Head of caudate nucleus (tissue), 42 donors: Measurements from ENCODE around the gene DMGDH.
A peak's percentile ranks its signal among the peaks of the same experiment; 100 is the strongest.
"Not testable (repeated sequence)": the region's sequence is repeated elsewhere in the genome, so short reads cannot be mapped to it uniquely, and the experiment has no call there.

Experiments
- DNase-seq, 42 donors: peaks; one replicate each; pipeline versions ENCODE4 v3.0.0 to v3.0.0-alpha.2; 2020 to 2021; ENCODE audit warnings: mixed read lengths in 7 of 42
- intact Hi-C: fragments of 100-400 bp; cut with DNase I; formaldehyde crosslinking; loops from one replicate; pipeline ENCODE4 v1.15.0; 2022

Gene DMGDH

GRCh38 chr5:78985116-78985724 lies 84.3 kb downstream of the DMGDH start, which contains the start of gene ARSB:
TSS of gene ARSB (minus strand) at chr5:78985310. CDS start at chr5:78985248, 62 bp downstream.
- peak in 41 of 42 donors; percentile 44 to 88 (median 76) for DNase-seq
- intact Hi-C loops = loop anchor here (10.0 kb wide), 1 partner anchor 340 kb away; the partner anchor contains the start of gene LHFPL2

GRCh38 chr5:78984439-78985115 lies 84.9 kb downstream of the DMGDH start:
- DNase-seq = peak; percentile 74 to 95 (median 89)
- intact Hi-C loops = loop anchor here (10.0 kb wide), 1 partner anchor 340 kb away; the partner anchor contains the start of gene LHFPL2

GRCh38 chr5:78983601-78984438 lies 85.7 kb downstream of the DMGDH start:
- peak in 1 of 42 donors; percentile 22 for DNase-seq
- intact Hi-C loops = loop anchor here (10.0 kb wide), 1 partner anchor 339 kb away; the partner anchor contains the start of gene LHFPL2

- intact Hi-C loops = loop anchor here (10.0 kb wide), 1 partner anchor 338 kb away; the partner anchor contains the start of gene LHFPL2
- not testable (repeated sequence) for DNase-seq
Observed at GRCh38 chr5:78983194-78983593, 86.3 kb downstream of the DMGDH start.

GRCh38 chr5:78979909-78980308 lies 89.6 kb downstream of the DMGDH start:
- DNase-seq = no peak
- intact Hi-C loops = loop anchor here (10.0 kb wide), 3 partner anchors 75 to 615 kb away; partner anchors contain the start of genes LHFPL2 and SCAMP1

GRCh38 chr5:78979117-78979742 lies 90.2 kb downstream of the DMGDH start:
- intact Hi-C loops = loop anchor here (10.0 kb wide), 2 partner anchors 74 to 614 kb away; partner anchors contain the start of gene SCAMP1
- DNase-seq = no peak

GRCh38 chr5:78975035-78975434 lies 94.4 kb downstream of the DMGDH start:
- peak in 1 of 42 donors; percentile 2 for DNase-seq
- intact Hi-C loops = loop anchor here (10.0 kb wide), 2 partner anchors 70 to 610 kb away; partner anchors contain the start of gene SCAMP1

- intact Hi-C loops = loop anchor here (5.0 to 10.0 kb wide), 3 partner anchors 70 to 610 kb away; partner anchors contain the start of gene SCAMP1
- DNase-seq = no peak
Observed at GRCh38 chr5:78974601-78975000, 94.9 kb downstream of the DMGDH start.

- peak; percentile 47 to 85 (median 68) for DNase-seq
- intact Hi-C loops = loop anchor here (5.0 to 10.0 kb wide), 3 partner anchors 69 to 609 kb away; partner anchors contain the start of gene SCAMP1
Observed at GRCh38 chr5:78974011-78974410, 95.5 kb downstream of the DMGDH start.

- intact Hi-C loops = loop anchor here (5.0 to 10.0 kb wide), 3 partner anchors 68 to 608 kb away; partner anchors contain the start of gene SCAMP1
- DNase-seq = peak in 17 of 42 donors; percentile 10 to 66 (median 30)
Observed at GRCh38 chr5:78972654-78973428, 96.6 kb downstream of the DMGDH start.

GRCh38 chr5:78971998-78972397 lies 97.5 kb downstream of the DMGDH start:
- no peak for DNase-seq
- intact Hi-C loops = loop anchor here (5.0 to 10.0 kb wide), 3 partner anchors 67 to 607 kb away; partner anchors contain the start of gene SCAMP1

GRCh38 chr5:78968781-78969180 lies 100.7 kb downstream of the DMGDH start:
- DNase-seq = no peak
- intact Hi-C loops = no loop called here

- intact Hi-C loops = no loop called here
- DNase-seq = peak in 10 of 42 donors; percentile 29 to 75 (median 50)
Observed at GRCh38 chr5:78964889-78965288, 104.6 kb downstream of the DMGDH start.

GRCh38 chr5:78961743-78962142 lies 107.7 kb downstream of the DMGDH start:
- no peak for DNase-seq
- intact Hi-C loops = no loop called here

- DNase-seq = no peak
- intact Hi-C loops = no loop called here
Observed at GRCh38 chr5:78959767-78960166, 109.7 kb downstream of the DMGDH start.

GRCh38 chr5:78958672-78959445 lies 110.6 kb downstream of the DMGDH start:
- intact Hi-C loops = no loop called here
- DNase-seq = no peak

GRCh38 chr5:78956901-78957300 lies 112.6 kb downstream of the DMGDH start:
- intact Hi-C loops = no loop called here

More at GRCh38 chr5:78956901-78957300, 112.6 kb downstream of the DMGDH start:
- DNase-seq = no peak
